Activated CD4-positive, alpha-beta memory T cell treated with anti-CD3 and anti-CD28 coated beads, Interleukin-2, amount 10 ng/mL, durations not matched to agents 7 days and 5 days (primary cell): Measurements from ENCODE around the gene MZT2A. TPM values are rescaled to one million over a fixed set of nuclear protein-coding genes. Genes with fewer than 3 reads are reported as not detected.
A peak's percentile ranks its signal among the peaks of the same experiment; 100 is the strongest.
"Not testable (repeated sequence)": the region's sequence is repeated elsewhere in the genome, so short reads cannot be mapped to it uniquely, and the experiment has no call there.

Experiments
- CTCF ChIA-PET: fragments of 350-600 bp; sonication (Branson Sonifier 250); formaldehyde crosslinking; loops from one replicate; lab custom pipeline; 2021; ENCODE audit warnings: antibody characterized with exemption, inconsistent platforms; lab: Charles Lee
- POLR2A ChIA-PET: fragments of 350-600 bp; sonication (Branson Sonifier 250); formaldehyde crosslinking; loops from one replicate; lab custom pipeline; 2021; ENCODE audit warnings: antibody characterized with exemption; lab: Charles Lee
- DNase-seq: peaks from one replicate; pipeline ENCODE4 v3.0.0-alpha.2; 2020
- H3K27ac Mint-ChIP-seq: one replicate; pipeline ENCODE4 v1.8.0; 2021; ENCODE audit warnings: mild to moderate bottlenecking, mixed read lengths
- H3K27me3 Mint-ChIP-seq: one replicate; pipeline ENCODE4 v1.8.0; 2021; ENCODE audit warnings: mixed read lengths
- H3K36me3 Mint-ChIP-seq: one replicate; pipeline ENCODE4 v1.8.0; 2021; ENCODE audit warnings: low read depth, mixed read lengths
- H3K4me1 Mint-ChIP-seq: one replicate; pipeline ENCODE4 v1.8.0; 2021; ENCODE audit warnings: mixed read lengths
- H3K4me3 Mint-ChIP-seq: one replicate; pipeline ENCODE4 v1.8.0; 2021; ENCODE audit warnings: mild to moderate bottlenecking, mixed read lengths
- H3K9me3 Mint-ChIP-seq: one replicate; pipeline ENCODE4 v1.8.0; 2021; ENCODE audit warnings: mixed read lengths
- total RNA-seq, 2 experiments: library from RNA; stranded (reverse); gene quantifications; one replicate each; pipeline ENCODE4 v1.2.3, GENCODE V29; 2021

MZT2A gene
- total RNA-seq, 2 experiments from 2014 or later, result 249 to 267 TPM

DNA sequence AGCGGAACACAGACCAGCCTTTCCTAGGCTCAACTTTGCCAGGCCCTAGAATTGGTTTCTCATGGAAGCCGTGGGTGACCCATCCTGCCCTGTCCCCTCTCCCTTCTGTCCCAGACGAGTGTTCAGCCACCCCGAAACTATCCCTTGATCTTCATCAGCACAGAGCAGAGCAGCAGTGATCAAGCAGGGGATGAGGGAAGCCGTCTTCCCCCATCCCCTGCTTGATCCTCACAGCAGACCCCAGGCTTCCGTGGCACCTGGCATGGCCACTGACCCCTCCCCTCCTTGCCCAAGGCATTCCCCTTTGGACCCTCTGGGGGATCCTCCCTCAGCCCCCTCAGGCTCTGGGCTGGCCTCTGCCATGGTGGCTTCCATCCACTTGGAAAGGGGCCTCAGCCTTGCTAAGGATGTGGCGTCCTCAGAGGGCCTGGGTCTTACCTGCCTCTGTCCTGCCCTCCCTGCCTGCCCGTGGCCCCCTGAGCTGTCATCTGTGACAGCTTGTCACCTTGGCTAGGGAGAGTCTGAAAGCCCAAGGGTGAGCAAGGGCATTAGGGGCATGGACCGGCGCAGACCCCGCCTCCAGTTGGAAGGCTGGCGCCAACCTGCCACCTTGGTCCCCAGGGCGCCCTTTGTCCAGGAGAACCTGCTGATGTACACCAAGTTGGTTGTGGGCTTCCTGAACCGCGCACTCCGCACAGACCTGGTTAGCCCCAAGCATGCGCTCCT lies 25.1 kb upstream of the MZT2A start:
- ChIA-PET POLR2A (no interaction called here), CTCF (interaction anchor here (0.6 kb wide), 1 partner anchor 13 kb away, joined by 3 read pairs; no protein-coding TSS in a partner anchor)
- Mint-ChIP-seq H3K27me3 (no peaks in the 10 kb centered on the region), H3K27ac (no peak overlapping the region), H3K9me3 (no peaks in the 10 kb centered on the region), H3K4me3 (no peak overlapping the region), H3K36me3 (peaks cover 13% of the 10 kb centered on the region), H3K4me1 (peaks cover 8% of the 10 kb centered on the region)
- no peak for DNase-seq

DNA sequence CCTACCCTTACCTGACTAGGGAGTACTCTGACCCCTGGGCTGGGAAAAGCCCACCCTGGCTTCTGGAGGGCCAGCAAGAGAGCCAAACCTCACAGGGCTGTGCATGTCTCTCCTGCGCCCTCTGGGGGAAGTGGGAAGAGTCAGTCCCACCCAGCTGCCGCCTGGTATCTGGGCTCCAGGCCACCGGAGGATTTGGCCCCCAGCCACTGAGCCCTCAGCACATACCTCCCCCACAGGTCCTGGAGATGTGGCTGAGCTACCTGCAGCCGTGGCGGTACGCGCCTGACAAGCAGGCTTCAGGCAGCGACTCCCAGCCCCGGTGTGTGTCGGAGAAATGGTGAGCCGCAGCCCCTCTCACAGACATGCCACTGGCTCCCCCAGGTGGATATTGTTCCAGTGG lies 24.4 kb upstream of the MZT2A start:
- H3K27me3 Mint-ChIP-seq, H3K4me3 Mint-ChIP-seq, H3K4me1 Mint-ChIP-seq, DNase-seq, H3K27ac Mint-ChIP-seq, CTCF ChIA-PET, H3K9me3 Mint-ChIP-seq, POLR2A ChIA-PET: not testable (repeated sequence)
- H3K36me3 Mint-ChIP-seq, result peaks cover 15% of the 10 kb centered on the region

DNA sequence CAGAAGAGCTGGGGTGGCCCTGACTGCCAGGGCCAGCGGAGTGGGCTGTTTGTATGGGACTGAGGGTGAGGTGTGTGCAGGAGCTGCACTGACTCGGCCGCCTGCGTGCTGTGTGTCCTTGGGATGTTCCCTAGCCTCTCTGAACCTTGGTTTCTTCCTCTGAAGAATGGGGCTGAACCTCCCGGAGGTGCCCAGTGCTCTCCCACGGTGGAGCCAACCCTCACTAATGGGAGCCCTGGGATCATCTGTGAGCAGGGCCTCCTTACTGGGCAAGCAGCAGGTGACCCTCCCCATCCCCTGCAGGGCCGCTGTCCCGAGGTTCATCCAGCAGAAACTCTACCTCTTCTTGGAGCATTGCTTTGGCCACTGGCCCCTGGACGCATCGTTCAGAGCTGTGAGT lies 23.8 kb upstream of the MZT2A start:
- no peak for DNase-seq

DNA sequence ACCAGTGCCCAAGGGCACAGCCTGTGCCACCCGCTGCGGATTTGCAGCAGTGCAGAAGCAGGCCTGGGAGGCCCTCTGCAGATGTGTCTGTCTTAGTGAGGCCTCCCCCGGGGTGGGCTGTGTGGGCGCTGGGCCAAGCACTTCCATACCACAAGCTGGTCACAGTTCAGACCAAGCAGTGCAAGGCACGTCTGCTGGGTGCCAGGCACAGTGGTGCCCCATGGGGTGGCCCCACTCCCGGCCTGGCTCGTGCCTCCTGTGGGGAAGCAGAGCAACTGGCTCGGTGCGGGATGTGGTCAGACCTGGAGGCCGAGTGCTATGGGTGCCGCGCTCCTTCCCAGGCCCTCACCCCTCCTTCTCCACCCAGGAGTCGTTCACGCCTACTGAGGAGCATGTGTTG lies 23.0 kb upstream of the MZT2A start:
- H3K9me3 Mint-ChIP-seq, H3K4me1 Mint-ChIP-seq, H3K4me3 Mint-ChIP-seq, H3K27ac Mint-ChIP-seq, POLR2A ChIA-PET, H3K27me3 Mint-ChIP-seq, CTCF ChIA-PET, DNase-seq: not testable (repeated sequence)
- peaks cover 17% of the 10 kb centered on the region for H3K36me3 Mint-ChIP-seq

More for the DNA sequence above, 23.8 kb upstream of the MZT2A start:
- Mint-ChIP-seq H3K4me3 (no peak overlapping the region), H3K27me3 (no peaks in the 10 kb centered on the region), H3K36me3 (peaks cover 17% of the 10 kb centered on the region), H3K4me1 (peaks cover 8% of the 10 kb centered on the region), H3K9me3 (no peaks in the 10 kb centered on the region), H3K27ac (no peak overlapping the region)
- ChIA-PET POLR2A (no interaction called here), CTCF (no interaction called here)

DNA sequence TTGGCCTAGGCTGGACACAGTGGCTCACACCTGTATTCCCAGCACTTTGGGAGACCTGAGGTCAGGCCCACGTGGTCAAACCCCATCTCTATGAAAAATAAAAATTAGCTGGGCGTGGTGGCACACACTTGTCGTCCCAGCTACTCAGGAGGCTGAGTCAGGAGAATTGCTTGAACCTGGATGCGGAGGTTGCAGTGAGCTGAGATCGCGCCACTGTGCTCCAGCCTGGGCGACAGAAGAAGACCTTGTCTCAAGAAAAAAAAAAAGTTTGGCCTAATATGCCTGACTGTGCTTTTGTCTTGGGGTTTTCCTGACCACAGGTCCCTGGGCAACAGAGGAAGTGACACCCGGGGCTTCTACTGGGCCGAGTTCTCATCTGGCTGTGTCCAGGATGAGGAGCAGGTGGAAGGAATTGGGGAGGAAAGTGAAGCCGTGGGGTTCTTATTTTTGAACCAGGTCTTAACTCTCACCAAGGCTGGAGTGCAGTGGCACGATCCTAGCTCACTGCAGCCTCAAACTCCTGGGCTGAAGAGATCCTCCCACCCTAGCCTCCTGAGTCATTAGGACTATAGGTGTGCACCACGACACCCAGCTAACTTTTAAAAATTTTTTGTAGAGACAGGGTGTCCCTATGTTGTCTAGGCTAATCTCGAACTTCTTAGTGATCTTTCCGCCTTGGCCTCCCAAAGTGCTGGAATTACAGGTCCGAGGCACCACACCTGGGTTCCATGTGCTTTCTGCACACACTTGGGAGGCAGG lies 22.4 kb upstream of the MZT2A start:
- peaks cover 21% of the 10 kb centered on the region for H3K36me3 Mint-ChIP-seq
- POLR2A ChIA-PET, DNase-seq, H3K9me3 Mint-ChIP-seq, H3K4me1 Mint-ChIP-seq, H3K4me3 Mint-ChIP-seq, H3K27me3 Mint-ChIP-seq: not testable (repeated sequence)
- CTCF ChIA-PET, result interaction anchor here (1.0 kb wide), 1 partner anchor 22 kb away, joined by 3 read pairs; no protein-coding TSS in a partner anchor
- H3K27ac Mint-ChIP-seq, result peak overlapping the region; percentile 38

DNA sequence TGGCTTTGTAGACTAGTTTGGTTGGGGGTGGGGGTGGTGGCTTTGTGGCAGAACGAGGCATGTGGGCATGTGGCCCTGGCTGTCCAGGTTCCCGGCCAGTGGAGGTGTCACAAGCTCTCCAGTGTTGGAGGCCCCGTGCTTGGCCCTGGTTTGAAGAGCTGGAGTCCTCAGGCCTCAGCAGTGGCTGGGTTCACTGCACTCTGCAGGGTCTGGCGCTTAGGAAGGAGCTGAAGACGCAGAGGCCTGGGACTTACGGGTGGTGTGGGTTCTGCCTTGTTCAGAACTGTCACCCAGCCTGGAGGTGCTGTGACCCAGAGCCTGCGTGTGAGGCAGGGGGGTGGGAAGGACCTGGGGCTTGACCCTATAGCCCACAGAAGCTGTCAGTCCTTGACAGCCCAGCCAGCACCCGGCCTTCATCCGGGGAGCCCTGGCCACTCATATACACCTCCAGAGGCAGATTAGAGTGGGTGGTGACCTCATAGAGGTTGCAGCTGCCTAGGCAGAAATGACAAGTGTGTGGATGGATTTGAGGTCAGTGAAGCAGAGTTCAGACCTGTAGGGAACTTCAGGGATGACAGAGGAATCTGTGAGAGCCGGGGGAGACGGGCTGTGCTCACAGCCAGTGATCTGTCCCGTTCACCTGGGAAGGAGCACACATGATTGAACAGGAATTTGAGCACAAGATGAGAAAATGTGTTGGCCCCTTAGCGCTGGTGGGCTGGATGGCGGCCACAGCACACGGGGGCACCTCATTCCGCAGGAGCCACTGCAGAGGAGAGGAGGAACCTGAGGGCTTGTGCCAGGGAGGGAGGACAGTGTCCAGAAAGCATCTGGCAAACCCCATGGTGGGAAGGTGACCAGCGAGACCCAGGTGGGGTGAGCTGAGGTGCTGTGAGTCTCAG lies 20.0 kb upstream of the MZT2A start:
- peaks cover 28% of the 10 kb centered on the region for H3K36me3 Mint-ChIP-seq
- H3K4me3 Mint-ChIP-seq, H3K27ac Mint-ChIP-seq, DNase-seq, CTCF ChIA-PET, H3K4me1 Mint-ChIP-seq, POLR2A ChIA-PET, H3K9me3 Mint-ChIP-seq, H3K27me3 Mint-ChIP-seq: not testable (repeated sequence)

DNA sequence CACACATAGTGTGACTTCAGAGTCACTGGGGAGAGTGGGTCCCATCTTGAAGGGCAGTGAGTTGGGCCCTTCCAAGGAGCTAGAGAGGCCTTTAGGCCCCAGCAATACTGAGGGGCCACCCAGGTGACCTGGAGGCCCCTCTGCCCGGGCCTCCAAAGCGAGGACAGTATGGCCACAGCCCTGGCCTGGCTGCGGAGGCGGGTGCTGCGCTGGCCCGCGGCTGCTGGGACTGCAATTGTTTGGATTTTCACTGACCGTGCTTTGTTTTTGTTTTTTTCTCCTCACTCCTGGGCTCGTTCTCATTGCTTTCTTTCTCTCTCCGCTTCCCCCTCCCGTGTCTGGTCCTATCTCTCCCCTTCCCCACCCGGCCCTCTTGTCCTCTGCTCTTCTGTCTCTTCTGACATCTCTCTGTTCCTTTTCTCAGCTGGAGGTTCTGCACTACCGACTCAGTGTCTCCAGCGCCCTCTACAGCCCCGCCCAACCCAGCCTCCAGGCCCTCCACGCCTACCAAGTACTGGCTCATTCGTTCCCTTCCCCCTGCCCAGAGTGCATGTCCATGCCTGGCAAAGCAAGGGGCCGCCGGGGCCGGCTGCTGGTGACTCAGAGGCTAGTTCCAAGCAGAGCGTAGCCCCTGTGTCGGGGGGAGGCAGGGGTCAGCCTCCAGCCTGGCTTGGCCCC lies 19.2 kb upstream of the MZT2A start:
- CTCF ChIA-PET, H3K27me3 Mint-ChIP-seq: not testable (repeated sequence)
- peaks cover 36% of the 10 kb centered on the region for H3K36me3 Mint-ChIP-seq

DNA sequence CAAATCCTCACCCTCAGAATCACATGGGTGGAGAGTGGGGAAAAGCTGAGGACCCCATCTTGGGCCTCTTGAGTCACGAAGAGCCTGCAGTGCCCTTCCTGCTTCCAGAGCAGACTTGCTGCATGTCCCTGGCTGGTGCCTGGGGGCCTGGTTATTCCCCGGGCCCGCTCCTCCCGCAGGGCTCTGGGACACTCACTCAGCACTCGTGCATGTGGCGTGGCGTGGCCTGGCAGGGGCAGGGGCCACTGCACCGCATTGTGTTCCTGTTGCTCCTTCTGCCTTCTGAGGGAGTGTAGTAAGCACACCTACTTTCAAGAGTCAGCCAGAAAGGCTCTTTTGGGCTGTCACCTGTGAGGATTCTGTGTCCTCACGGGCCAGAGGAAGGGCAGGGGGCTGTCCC lies 17.4 kb upstream of the MZT2A start:
- Mint-ChIP-seq H3K27me3 (no peaks in the 10 kb centered on the region), H3K4me1 (peaks cover 11% of the 10 kb centered on the region), H3K4me3 (no peak overlapping the region), H3K9me3 (no peaks in the 10 kb centered on the region), H3K36me3 (peaks cover 47% of the 10 kb centered on the region), H3K27ac (no peak overlapping the region)
- ChIA-PET CTCF (no interaction called here), POLR2A (no interaction called here)
- no peak for DNase-seq

More for the DNA sequence above, 19.2 kb upstream of the MZT2A start:
- POLR2A ChIA-PET, DNase-seq, H3K27ac Mint-ChIP-seq, H3K9me3 Mint-ChIP-seq, H3K4me3 Mint-ChIP-seq, H3K4me1 Mint-ChIP-seq: not testable (repeated sequence)

DNA sequence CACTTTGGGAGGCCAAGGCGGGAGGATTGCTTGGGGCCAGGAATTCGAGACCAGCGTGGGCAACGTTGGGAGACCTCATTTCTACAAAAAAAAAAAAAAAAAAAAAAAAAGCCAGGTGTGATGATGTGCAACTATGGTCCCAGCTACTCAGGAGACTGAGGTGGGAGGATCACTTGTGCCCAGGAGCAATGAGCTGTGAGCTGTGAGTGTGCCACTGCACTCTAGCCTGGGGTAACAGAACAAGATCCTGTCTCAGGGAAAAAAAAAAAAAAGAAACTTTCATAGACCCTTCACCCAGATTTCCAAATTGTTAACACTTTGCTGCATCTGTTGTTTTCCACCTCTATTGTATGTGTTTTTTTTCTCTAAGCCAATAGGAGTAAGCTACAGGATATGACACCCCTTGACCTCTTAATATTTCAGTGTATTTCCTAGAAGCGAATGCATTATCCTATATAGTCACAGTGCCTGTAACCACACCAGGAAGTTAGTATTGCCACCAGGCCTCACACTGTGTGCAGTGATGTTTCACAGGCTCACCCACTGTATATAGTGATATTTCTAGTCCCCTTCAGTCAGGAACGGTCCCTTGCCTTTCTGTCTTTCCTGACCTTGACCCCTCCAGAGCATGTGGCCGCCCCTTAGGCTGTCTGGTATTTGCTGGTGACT lies 12.0 kb upstream of the MZT2A start:
- H3K4me3 Mint-ChIP-seq, H3K9me3 Mint-ChIP-seq, DNase-seq, H3K27me3 Mint-ChIP-seq: not testable (repeated sequence)
- POLR2A ChIA-PET, result interaction anchor here (2.8 kb wide), 1 partner anchor 11 kb away, joined by 25 read pairs; no protein-coding TSS in a partner anchor
- CTCF ChIA-PET, result interaction anchor here (0.6 to 3.5 kb wide), 2 partner anchors 10 to 14 kb away, joined by 3 to 36 read pairs; no protein-coding TSS in a partner anchor
- peaks cover 27% of the 10 kb centered on the region for H3K4me1 Mint-ChIP-seq
- peak overlapping the region; percentile 86 for H3K27ac Mint-ChIP-seq
- H3K36me3 Mint-ChIP-seq, result peaks cover 70% of the 10 kb centered on the region

DNA sequence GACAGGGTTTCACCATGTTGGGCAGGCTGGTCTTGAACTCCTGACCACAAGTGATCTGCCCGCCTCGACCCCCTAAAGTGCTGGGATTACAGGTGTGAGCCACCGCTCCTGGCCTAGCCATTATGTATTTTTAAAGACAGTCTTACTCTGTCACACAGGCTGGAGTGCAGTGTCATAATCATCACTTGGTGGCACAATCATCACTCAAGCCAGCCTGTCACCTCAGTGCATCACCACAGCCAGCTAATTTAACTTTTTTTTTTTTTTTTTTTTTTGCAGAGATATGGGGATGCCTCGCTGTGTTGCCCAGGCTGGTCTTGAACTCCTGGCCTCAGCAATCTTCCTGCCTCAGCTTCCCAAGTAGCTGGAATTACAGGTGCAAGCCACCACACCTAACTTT lies 11.4 kb upstream of the MZT2A start:
- H3K27ac Mint-ChIP-seq, result peak overlapping the region; percentile 86
- not testable (repeated sequence) for DNase-seq, H3K9me3 Mint-ChIP-seq, H3K4me3 Mint-ChIP-seq, H3K27me3 Mint-ChIP-seq
- POLR2A ChIA-PET, result interaction anchor here (2.8 kb wide), 1 partner anchor 10 kb away, joined by 25 read pairs; no protein-coding TSS in a partner anchor
- H3K36me3 Mint-ChIP-seq, result peaks cover 74% of the 10 kb centered on the region
- H3K4me1 Mint-ChIP-seq, result peaks cover 33% of the 10 kb centered on the region
- CTCF ChIA-PET, result interaction anchor here (3.5 kb wide), 1 partner anchor 10 kb away, joined by 36 read pairs; no protein-coding TSS in a partner anchor

DNA sequence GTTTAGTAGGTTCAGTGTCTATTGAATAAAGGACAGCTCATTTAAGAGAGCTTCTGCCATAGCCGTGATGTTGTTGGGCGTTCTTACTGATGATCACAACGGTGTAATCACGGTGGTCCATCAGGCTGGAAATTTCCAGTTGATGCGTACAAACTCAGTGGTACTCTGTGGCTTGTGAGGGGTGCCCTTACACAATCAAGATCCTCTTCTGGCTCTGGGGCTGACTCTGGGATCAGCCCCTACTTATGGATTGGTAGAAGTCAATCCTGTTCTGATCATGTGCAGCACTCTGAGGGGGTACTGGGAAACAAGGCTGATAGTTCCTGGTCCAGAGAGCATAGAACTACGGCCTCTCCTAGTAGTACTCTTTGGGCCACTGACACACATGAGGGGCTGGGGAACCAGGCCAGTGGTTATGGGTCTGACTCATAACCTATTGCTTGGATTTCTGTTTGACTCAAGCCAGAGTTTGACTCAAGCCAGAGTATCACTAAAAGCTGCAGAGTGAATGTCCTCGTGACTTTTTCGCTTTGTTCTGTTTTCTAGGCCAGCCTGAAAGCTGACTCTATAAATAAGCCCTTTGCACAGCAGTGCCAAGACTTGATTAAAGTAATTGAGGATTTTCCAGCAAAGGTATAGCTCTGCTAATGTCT lies 6.2 kb upstream of the MZT2A start:
- Mint-ChIP-seq H3K36me3 (peaks cover 49% of the 10 kb centered on the region), H3K4me1 (peaks cover 55% of the 10 kb centered on the region), H3K27ac (peak overlapping the region; percentile 71)
- H3K27me3 Mint-ChIP-seq, CTCF ChIA-PET, H3K4me3 Mint-ChIP-seq, H3K9me3 Mint-ChIP-seq, POLR2A ChIA-PET: not testable (repeated sequence)
- DNase-seq, result peak; percentile 35
